Heart right ventricle (tissue), 16 donors: ENCODE data around the gene COL25A1. TPM values are rescaled to one million over a fixed set of nuclear protein-coding genes. Genes with fewer than 3 reads are reported as not detected.

ENCODE experiments used
- ATAC-seq, 8 donors: fragments of 200-7000 bp; cut with Tn5 transposase; one replicate each; pipeline ENCODE4 v1.9.1; 2020; ENCODE audit warnings: mild to moderate bottlenecking in 8 of 8, moderate library complexity in 8 of 8, moderate number of reproducible peaks in 1 of 8
- DNase-seq, 2 donors: peaks; one replicate each; pipeline ENCODE4 v3.0.0-alpha.2; 2020
- H3K27ac ChIP-seq, 10 donors: fragments of 200-600 bp; sonication (generic) in 2 of 10; one replicate each; pipeline versions ENCODE4 v1.5.0 to v1.8.0; 2020 to 2022; ENCODE audit warnings: mild to moderate bottlenecking in 3 of 10
- H3K27me3 ChIP-seq, 7 donors: fragments of 200-600 bp; one replicate each; pipeline ENCODE4 v1.8.0; 2021 to 2022; ENCODE audit warnings: mild to moderate bottlenecking in 2 of 7
- H3K36me3 ChIP-seq, 9 donors: fragments of 200-600 bp; sonication (generic) in 1 of 9; one replicate each; pipeline versions ENCODE4 v1.5.0 to v1.8.0; 2020 to 2022; ENCODE audit warnings: mild to moderate bottlenecking in 2 of 9
- H3K4me1 ChIP-seq, 9 donors: fragments of 200-600 bp; sonication (generic) in 1 of 9; one replicate each; pipeline versions ENCODE4 v1.5.0 to v1.8.0; 2020 to 2022; ENCODE audit warnings: mild to moderate bottlenecking in 4 of 9
- H3K4me3 ChIP-seq, 10 donors: fragments of 200-600 bp; sonication (generic) in 2 of 10; one replicate each; pipeline versions ENCODE4 v1.5.0 to v1.8.0; 2020 to 2022; ENCODE audit warnings: mild to moderate bottlenecking in 7 of 10, moderate library complexity in 2 of 10
- H3K9me3 ChIP-seq, 11 donors: fragments of 200-600 bp in 10 of 11; sonication (generic) in 2 of 11; one replicate each; pipeline versions ENCODE4 v1.5.0 to v1.8.0; 2013 to 2022; ENCODE audit warnings: mild to moderate bottlenecking in 2 of 11, control low read depth in 1 of 11, moderate library complexity in 1 of 11
- WGBS, 2 donors: extraction: QIAGEN DNeasy Blood & Tissue Kit; methylation state at CpG; one replicate each; pipeline ENCODE4 v1.1.7; 2013; ENCODE audit warnings: inconsistent platforms in 1 of 2; 5-methylcytosine and 5-hydroxymethylcytosine counted together
- intact Hi-C, 10 donors: fragments of 100-400 bp; cut with DNase I; formaldehyde crosslinking; loops; one replicate each; pipeline versions ENCODE4 v1.11.1 to v1.14.2; 2022
- polyA plus RNA-seq, 2 donors: library from polyadenylated mRNA; stranded (reverse); fragments of 200-250 nt; gene quantifications; one replicate each; pipeline ENCODE4 v1.2.3, GENCODE V29; 2013
- total RNA-seq, 10 donors: library from RNA; stranded (reverse); fragmentation: NEBNext Ultra II Directional in 3 of 10; extraction: Animal tissue kit (Norgen Biotek cat#: 25700) in 3 of 10; gene quantifications; one replicate each; pipeline versions ENCODE4 v1.2.1 to v1.2.4, GENCODE V29; 2021 to 2023
- TF ChIP-seq, protein P1 (sequence below), 9 donors: fragments of 200-600 bp; sonication (generic) in 2 of 9; IDR thresholded peaks; one replicate each; pipeline versions ENCODE4 v1.5.0 to v1.8.0; 2021 to 2022; ENCODE audit warnings: antibody characterized with exemption in 9 of 9, mild to moderate bottlenecking in 5 of 9, moderate library complexity in 1 of 9
- donor health status: Arrhythmogenic right ventricular cardiomyopathy.
- donor health status: ischemic (EF 13 %, LVEDD 7.1; RV severe dilation, severe dysfunction).
- donor health status: healthy with polysubstance abuse.
- donor health status: DM: no; HTN: yes; CAD: no.
- donor health status: DM: no; HTN: no; CAD: no.
- donor health status: ischemic (EF 25% LVEDD 6.9; RV normal size, moderate dysfunction).
- donor health status: ischemic (EF 25% LVEDD 5.7; RV mildly dilated, moderate dysfunction).
- donor health status: healthy.
- donor health status: DM: yes; HTN: yes; CAD: no.
- donor health status: Ischemic cardiomyopathy.
- donor health status: ischemic (EF 35%, LVEDD 5.7; RV mildly dilated, moderate dysfunction).
- donor health status: nonischemic (EF 11% LVEDD 7.7; RV severe dilation, severe dysfunction).
- donor health status: DM: yes; HTN: yes; CAD: no.
- donor health status: PGD.
- donor health status: ischemic (EF 29% LVEDD 5.4; RV normal size, mild dysfunction).
- donor health status: nonischemic (EF 23%, LVEDD 6.1; RV moderate dilation, normal function).

Gene COL25A1
- total and polyA plus RNA-seq, 12 donors: 0.07 to 1.2 (median 0.41) TPM

DNA sequence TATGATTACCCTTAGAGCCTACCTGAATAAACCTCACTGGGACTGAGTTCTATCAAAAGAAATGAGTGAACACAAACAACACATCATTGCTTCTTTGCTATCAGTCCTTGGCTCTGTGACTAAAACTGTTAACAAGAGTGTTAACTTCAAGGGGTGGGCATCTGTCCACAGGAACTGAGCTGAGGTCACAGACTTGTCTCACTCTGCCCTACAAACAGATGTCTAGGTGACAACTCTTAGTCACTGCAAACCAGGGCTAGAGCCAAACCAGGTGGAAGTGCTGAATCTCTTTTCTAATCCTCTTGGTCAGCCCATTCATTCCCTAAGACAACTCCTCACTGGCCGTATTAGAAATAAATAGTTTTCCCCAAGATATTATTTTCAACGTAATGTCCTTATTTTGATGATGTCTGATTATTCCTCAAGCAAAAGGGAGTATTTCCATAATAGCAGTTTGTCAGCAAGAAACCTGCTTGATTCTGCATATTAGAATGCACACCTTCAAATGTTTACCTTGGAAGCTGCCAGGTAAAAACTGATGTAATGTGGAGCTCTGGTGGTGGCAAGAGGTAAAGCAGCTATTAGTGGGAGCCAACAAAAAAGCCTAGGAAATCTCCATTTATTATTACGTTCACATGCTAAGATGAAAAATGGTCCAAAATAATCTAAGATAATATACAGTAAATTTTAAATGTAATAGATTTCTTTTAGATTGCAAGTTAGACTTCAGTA, 4.0 kb downstream of the COL25A1 start:
- Histone ChIP-seq H3K27me3 (peaks cover 0 to 56% (median 26%) of the 10 kb centered on the region in 7 donors), H3K4me1 (peaks cover 0 to 20% (median 11%) of the 10 kb centered on the region in 9 donors), H3K4me3 (no peak overlapping the region), H3K9me3 (no peaks in the 10 kb centered on the region), H3K27ac (no peak overlapping the region), H3K36me3 (no peaks in the 10 kb centered on the region)
- no peak for DNase-seq
- TF ChIP-seq, protein P1, sequence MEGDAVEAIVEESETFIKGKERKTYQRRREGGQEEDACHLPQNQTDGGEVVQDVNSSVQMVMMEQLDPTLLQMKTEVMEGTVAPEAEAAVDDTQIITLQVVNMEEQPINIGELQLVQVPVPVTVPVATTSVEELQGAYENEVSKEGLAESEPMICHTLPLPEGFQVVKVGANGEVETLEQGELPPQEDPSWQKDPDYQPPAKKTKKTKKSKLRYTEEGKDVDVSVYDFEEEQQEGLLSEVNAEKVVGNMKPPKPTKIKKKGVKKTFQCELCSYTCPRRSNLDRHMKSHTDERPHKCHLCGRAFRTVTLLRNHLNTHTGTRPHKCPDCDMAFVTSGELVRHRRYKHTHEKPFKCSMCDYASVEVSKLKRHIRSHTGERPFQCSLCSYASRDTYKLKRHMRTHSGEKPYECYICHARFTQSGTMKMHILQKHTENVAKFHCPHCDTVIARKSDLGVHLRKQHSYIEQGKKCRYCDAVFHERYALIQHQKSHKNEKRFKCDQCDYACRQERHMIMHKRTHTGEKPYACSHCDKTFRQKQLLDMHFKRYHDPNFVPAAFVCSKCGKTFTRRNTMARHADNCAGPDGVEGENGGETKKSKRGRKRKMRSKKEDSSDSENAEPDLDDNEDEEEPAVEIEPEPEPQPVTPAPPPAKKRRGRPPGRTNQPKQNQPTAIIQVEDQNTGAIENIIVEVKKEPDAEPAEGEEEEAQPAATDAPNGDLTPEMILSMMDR (IDR thresholded peaks at IDR 0.05): peak in 7 of 9 donors; percentile 25 to 53 (median 44)
- 65 to 67% methylated on average over 3 of the region's 3 CpGs for WGBS, 2 donors
- intact Hi-C loops: loop anchor here in 3 of 10 donors (5.0 to 10.0 kb wide), 2 partner anchors 461 to 464 kb away; no protein-coding TSS in a partner anchor
- ATAC-seq: peak in 1 of 8 donors; percentile 59

DNA sequence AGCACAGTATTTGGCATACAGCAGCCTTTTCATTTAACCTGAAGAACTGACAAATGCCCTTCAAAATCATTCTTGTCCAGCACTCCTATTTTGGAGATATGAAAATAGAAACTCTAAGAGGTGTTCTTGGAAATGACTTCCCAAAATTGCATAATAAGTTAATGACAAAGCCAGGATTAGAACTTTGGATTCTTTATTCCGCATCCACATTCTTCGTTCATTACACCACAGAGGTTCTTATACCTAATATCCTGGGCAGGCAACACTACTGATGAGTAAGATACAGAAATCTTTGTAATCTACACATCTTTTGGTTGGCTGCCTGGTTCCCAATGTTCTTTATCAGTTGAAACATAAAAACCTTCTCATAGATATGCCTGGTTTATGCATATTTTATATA, 5.9 kb downstream of the COL25A1 start:
- Histone ChIP-seq H3K36me3 (no peaks in the 10 kb centered on the region), H3K4me1 (peaks cover 0 to 1% (median 0%) of the 10 kb centered on the region in 9 donors), H3K4me3 (no peak overlapping the region), H3K27me3 (peaks cover 0 to 37% (median 10%) of the 10 kb centered on the region in 7 donors), H3K9me3 (no peaks in the 10 kb centered on the region), H3K27ac (no peak overlapping the region)
- intact Hi-C loops: loop anchor here in 3 of 10 donors (5.0 to 10.0 kb wide), 2 partner anchors 459 to 462 kb away; no protein-coding TSS in a partner anchor
- TF ChIP-seq, protein P1 (IDR thresholded peaks at IDR 0.05): no peak
- no peak for DNase-seq
- peak in 1 of 8 donors; percentile 66 for ATAC-seq
- WGBS, 2 donors: 87 to 89% methylated on average over 2 of the region's 2 CpGs

DNA sequence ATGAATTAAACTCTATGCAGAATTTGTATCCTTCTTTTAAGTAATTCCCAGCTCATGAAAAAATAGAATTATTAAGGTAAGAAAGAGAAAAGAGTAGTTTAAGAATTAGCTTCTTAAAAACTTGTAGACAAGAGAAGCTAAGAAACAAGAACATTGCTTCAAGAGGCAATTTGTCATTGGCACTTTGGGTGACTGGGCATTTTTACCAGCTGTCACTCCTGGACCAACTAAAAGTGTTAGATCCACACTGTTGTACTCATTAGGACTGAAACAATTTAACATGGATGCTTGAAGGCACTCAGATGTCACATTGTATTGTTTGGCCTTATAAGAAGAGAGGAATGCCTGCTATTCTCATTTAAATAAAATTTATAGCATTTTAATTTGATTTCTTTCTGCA, 7.4 kb downstream of the COL25A1 start:
- ATAC-seq (no peak), DNase-seq (no peak)
- H3K4me1 ChIP-seq: no peaks in the 10 kb centered on the region
- intact Hi-C loops: loop anchor here in 3 of 10 donors (5.0 to 10.0 kb wide), 2 partner anchors 458 to 460 kb away; no protein-coding TSS in a partner anchor
- no peaks in the 10 kb centered on the region for H3K9me3 ChIP-seq
- H3K4me3 ChIP-seq: no peak overlapping the region
- H3K27ac ChIP-seq: no peak overlapping the region
- TF ChIP-seq, protein P1 (IDR thresholded peaks at IDR 0.05): no peak
- no peaks in the 10 kb centered on the region for H3K36me3 ChIP-seq
- H3K27me3 ChIP-seq: peaks cover 0 to 22% (median 0%) of the 10 kb centered on the region in 7 donors

DNA sequence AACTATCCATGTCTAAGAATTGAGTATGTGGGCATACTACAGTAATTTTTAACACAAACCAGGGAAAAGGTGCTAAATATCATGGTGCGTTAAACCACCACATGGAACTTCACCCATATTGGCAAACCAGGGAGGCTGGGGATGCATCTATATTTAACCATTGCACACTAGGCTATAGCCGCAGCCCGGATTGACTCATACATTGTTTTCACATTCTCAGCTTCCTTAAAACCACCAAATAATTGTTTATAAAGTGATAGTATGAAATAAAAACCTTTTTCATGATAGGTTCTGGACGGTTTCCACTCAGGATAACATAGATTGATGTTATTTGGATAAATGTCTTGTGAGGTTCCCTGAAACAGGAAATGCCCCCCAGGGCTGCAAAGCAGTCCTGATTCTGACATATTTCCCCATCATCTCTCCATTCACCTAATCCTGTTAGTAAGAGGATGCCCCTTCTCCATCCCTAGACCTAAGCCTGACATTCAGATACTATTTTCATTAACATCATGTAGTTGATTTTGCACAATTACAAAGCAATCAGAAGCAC, 7.9 kb downstream of the COL25A1 start:
- H3K36me3 ChIP-seq: no peaks in the 10 kb centered on the region
- TF ChIP-seq, protein P1 (IDR thresholded peaks at IDR 0.05): no peak
- no peak overlapping the region for H3K27ac ChIP-seq
- H3K4me3 ChIP-seq: no peak overlapping the region
- no peaks in the 10 kb centered on the region for H3K4me1 ChIP-seq
- ATAC-seq: no peak
- 90 to 95% methylated on average over 4 of the region's 4 CpGs for WGBS, 2 donors
- peaks cover 0 to 18% (median 0%) of the 10 kb centered on the region in 7 donors for H3K27me3 ChIP-seq
- intact Hi-C loops: loop anchor here in 3 of 10 donors (5.0 to 10.0 kb wide), 2 partner anchors 457 to 460 kb away; no protein-coding TSS in a partner anchor
- no peaks in the 10 kb centered on the region for H3K9me3 ChIP-seq
- DNase-seq: no peak
